AG20443 (cell line): ENCODE data around the gene TMEM109.

ENCODE experiments used
- DNase-seq: peaks from one replicate; pipeline ENCODE4 v3.0.0; 2012; ENCODE audit warnings: low spot score, mixed read lengths

Gene TMEM109

GRCh38 chr11:60942219-60942618 is 28.3 kb downstream of the TMEM109 start:
- DNase-seq: no peak

- DNase-seq: no peak
Observed at GRCh38 chr11:60942970-60943565, 29.1 kb downstream of the TMEM109 start.

- DNase-seq: no peak
Observed at GRCh38 chr11:60944490-60945294, 30.7 kb downstream of the TMEM109 start.

GRCh38 chr11:60945295-60945667 is 31.3 kb downstream of the TMEM109 start:
- no peak for DNase-seq

- DNase-seq: no peak
Observed at GRCh38 chr11:60946601-60947264, 32.8 kb downstream of the TMEM109 start.

GRCh38 chr11:60947700-60948099 is 33.7 kb downstream of the TMEM109 start:
- no peak for DNase-seq

- DNase-seq: no peak
Observed at GRCh38 chr11:60948250-60948649, 34.3 kb downstream of the TMEM109 start.

- DNase-seq: no peak
Observed at GRCh38 chr11:60950024-60950423, 36.1 kb downstream of the TMEM109 start.

GRCh38 chr11:60950933-60951605 is 37.1 kb downstream of the TMEM109 start:
- DNase-seq: peak; percentile 56

- DNase-seq: no peak
Observed at GRCh38 chr11:60951606-60951903, 37.6 kb downstream of the TMEM109 start.

GRCh38 chr11:60951904-60952741 is 38.2 kb downstream of the TMEM109 start, which contains the start of gene SLC15A3:
Gene SLC15A3, minus strand, starts transcription at chr11:60952176. Its CDS starts 625 bp downstream, at chr11:60951551.
- peak; percentile 64 for DNase-seq

GRCh38 chr11:60952742-60953170 is 38.8 kb downstream of the TMEM109 start:
- DNase-seq: no peak

- DNase-seq: peak; percentile 35
Observed at GRCh38 chr11:60953781-60954180, 39.8 kb downstream of the TMEM109 start.

GRCh38 chr11:60954421-60954820 is 40.5 kb downstream of the TMEM109 start:
- DNase-seq: no peak

GRCh38 chr11:60955571-60955970 is 41.6 kb downstream of the TMEM109 start:
- DNase-seq: no peak

- DNase-seq: no peak
Observed at GRCh38 chr11:60957188-60957587, 43.2 kb downstream of the TMEM109 start.

GRCh38 chr11:60959431-60959830 is 45.5 kb downstream of the TMEM109 start:
- DNase-seq: no peak

GRCh38 chr11:60960405-60960804 is 46.4 kb downstream of the TMEM109 start:
- no peak for DNase-seq

GRCh38 chr11:60964801-60965200 is 50.8 kb downstream of the TMEM109 start:
- no peak for DNase-seq

GRCh38 chr11:60966890-60967289 is 52.9 kb downstream of the TMEM109 start:
- DNase-seq: no peak

GRCh38 chr11:60968223-60968622 is 54.3 kb downstream of the TMEM109 start:
- no peak for DNase-seq

GRCh38 chr11:60970369-60970774 is 56.4 kb downstream of the TMEM109 start:
- DNase-seq: peak; percentile 85
